CD4-positive, alpha-beta memory T cell (primary cell): ENCODE measurements around the gene GPR137. TPM values are rescaled to one million over a fixed set of nuclear protein-coding genes. Genes with fewer than 3 reads are reported as not detected.

ENCODE experiments used
- CTCF ChIA-PET: fragments of 350-600 bp; sonication (Branson Sonifier 250); formaldehyde crosslinking; loops from one replicate; lab custom pipeline; 2021; ENCODE audit warnings: inconsistent platforms; ENCODE audit not compliant: partially characterized antibody; lab: Charles Lee
- POLR2A ChIA-PET: fragments of 350-600 bp; sonication (Branson Sonifier 250); formaldehyde crosslinking; loops from one replicate; lab custom pipeline; 2021; ENCODE audit not compliant: partially characterized antibody; lab: Charles Lee
- DNase-seq, 5 donors: peaks; one replicate each; pipeline versions ENCODE4 v3.0.0 to v3.0.0-alpha.2; 2020 to 2022; ENCODE audit warnings: mixed read lengths in 1 of 5
- H3K27ac ChIP-seq: one replicate; pipeline ENCODE4 v1.7.0; 2013; ENCODE audit warnings: low read depth, low read length
- H3K27me3 ChIP-seq: 2 replicates; pipeline ENCODE4 v1.7.0; 2013; ENCODE audit warnings: mild to moderate bottlenecking, low read length, moderate library complexity; ENCODE audit not compliant: insufficient read depth
- H3K36me3 ChIP-seq: 2 replicates; pipeline ENCODE4 v1.7.0; 2013; ENCODE audit warnings: mild to moderate bottlenecking, low read length, moderate library complexity; ENCODE audit not compliant: insufficient read depth
- H3K4me1 ChIP-seq: 2 replicates; pipeline ENCODE4 v1.7.0; 2013; ENCODE audit warnings: mild to moderate bottlenecking, low read length, moderate library complexity; ENCODE audit not compliant: insufficient read depth
- H3K4me3 ChIP-seq, 2 donors: one replicate each; pipeline ENCODE4 v1.7.0; 2013; ENCODE audit warnings: low read length in 2 of 2, mild to moderate bottlenecking in 1 of 2
- H3K9me3 ChIP-seq, 2 donors: one replicate each; pipeline ENCODE4 v1.7.0; 2013; ENCODE audit warnings: low read length in 2 of 2, control low read depth in 1 of 2; ENCODE audit not compliant: control insufficient read depth in 1 of 2
- H3K27ac Mint-ChIP-seq, 7 donors: one replicate each; pipeline ENCODE4 v1.8.0; 2020 to 2021; ENCODE audit warnings: mixed read lengths in 7 of 7, mild to moderate bottlenecking in 6 of 7, inconsistent platforms in 3 of 7, moderate library complexity in 3 of 7
- H3K27me3 Mint-ChIP-seq, 2 donors: one replicate each; pipeline ENCODE4 v1.8.0; 2020 to 2021; ENCODE audit warnings: mixed read lengths in 2 of 2
- H3K36me3 Mint-ChIP-seq, 2 donors: one replicate each; pipeline ENCODE4 v1.8.0; 2020 to 2021; ENCODE audit warnings: mixed read lengths in 2 of 2, inconsistent platforms in 1 of 2, mild to moderate bottlenecking in 1 of 2
- H3K4me1 Mint-ChIP-seq, 4 donors: one replicate each; pipeline ENCODE4 v1.8.0; 2020 to 2021; ENCODE audit warnings: mixed read lengths in 4 of 4, mild to moderate bottlenecking in 1 of 4
- H3K4me3 Mint-ChIP-seq, 8 donors: one replicate each; pipeline ENCODE4 v1.8.0; 2020 to 2021; ENCODE audit warnings: mixed read lengths in 8 of 8, mild to moderate bottlenecking in 7 of 8, moderate library complexity in 6 of 8, inconsistent platforms in 3 of 8
- H3K9me3 Mint-ChIP-seq, 8 donors: one replicate each; pipeline ENCODE4 v1.8.0; 2020 to 2021; ENCODE audit warnings: mixed read lengths in 8 of 8, mild to moderate bottlenecking in 5 of 8, inconsistent platforms in 3 of 8, moderate library complexity in 1 of 8
- intact Hi-C: fragments of 100-400 bp; cut with micrococcal nuclease; formaldehyde crosslinking; loops from one replicate; pipeline ENCODE4 v1.15.1; 2023
- polyA plus RNA-seq, 2 donors: library from polyadenylated mRNA; unstranded; fragments of 300-500 nt; fragmentation: Illumina TruSeq; gene quantifications; one replicate each; pipeline ENCODE4 v1.2.3, GENCODE V29; 2021
- total RNA-seq, 2 experiments: library from RNA; stranded (reverse); gene quantifications; one replicate each; pipeline ENCODE4 v1.2.3, GENCODE V29; 2021

GPR137 gene
- total and polyA plus RNA-seq, 4 experiments from 2014 or later = 6.8 to 34.7 (median 20.9) TPM

DNA sequence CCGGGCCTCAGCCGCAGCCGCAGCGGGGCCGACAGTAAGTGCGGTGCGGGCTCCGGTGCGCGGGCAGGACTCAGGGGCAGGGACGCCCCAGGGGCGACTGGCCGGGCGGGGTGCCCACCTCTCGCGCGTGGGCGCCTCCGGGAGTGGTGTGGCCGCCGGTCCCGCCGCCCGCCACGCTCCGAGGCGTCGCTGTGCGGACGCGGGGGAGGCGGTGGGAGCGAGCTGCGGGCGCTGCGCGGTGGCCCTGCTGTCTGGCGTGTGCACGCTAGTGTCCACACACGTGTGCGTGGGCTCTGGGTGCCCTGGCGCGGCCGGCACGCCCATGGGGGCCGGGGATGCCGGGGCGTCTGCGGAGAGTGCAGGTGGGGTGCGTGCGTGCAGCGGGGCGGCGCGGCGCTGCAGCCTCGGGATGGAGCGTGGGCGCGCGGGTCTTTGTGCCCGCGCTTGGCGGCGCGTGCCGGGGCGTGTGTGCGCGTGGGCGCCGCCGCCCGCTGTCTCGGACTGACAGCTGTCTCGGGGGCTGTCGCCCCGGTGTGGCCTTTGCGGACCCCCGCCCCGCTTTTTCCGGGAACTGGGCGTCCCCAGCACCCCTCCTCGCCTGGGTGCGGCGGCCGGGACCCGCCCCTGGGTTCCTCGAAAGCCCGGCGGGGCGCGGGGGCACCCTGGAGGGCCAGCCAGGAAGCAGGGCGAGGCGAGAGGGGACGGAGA, 6.3 kb downstream of the GPR137 start:
- H3K4me3 ChIP-seq = peak overlapping the region in 1 of 2 donors; percentile 27
- peak in 1 of 5 donors; percentile 34 for DNase-seq
- no peaks in the 10 kb centered on the region for H3K9me3 ChIP-seq
- POLR2A ChIA-PET = interaction anchor here (0.8 to 1.9 kb wide), 3 partner anchors 20 to 85 kb away, joined by 3 to 5 read pairs (median 5); no protein-coding TSS in a partner anchor
- no peaks in the 10 kb centered on the region for H3K36me3 ChIP-seq
- Mint-ChIP-seq H3K9me3 (no peaks in the 10 kb centered on the region), H3K27ac (no peak overlapping the region), H3K4me1 (peaks cover 4 to 14% (median 7%) of the 10 kb centered on the region in 4 donors), H3K4me3 (peak overlapping the region in 1 of 8 donors; percentile 77), H3K27me3 (peaks cover 35 to 37% of the 10 kb centered on the region in 2 donors), H3K36me3 (no peaks in the 10 kb centered on the region)
- H3K4me1 ChIP-seq = peaks cover 12% of the 10 kb centered on the region
- CTCF ChIA-PET = interaction anchor here (1.6 kb wide), 2 partner anchors 9 to 12 kb away, joined by 6 to 7 read pairs; no protein-coding TSS in a partner anchor
- intact Hi-C loops = no loop called here
- peaks cover 40% of the 10 kb centered on the region for H3K27me3 ChIP-seq
- H3K27ac ChIP-seq = no peak overlapping the region

DNA sequence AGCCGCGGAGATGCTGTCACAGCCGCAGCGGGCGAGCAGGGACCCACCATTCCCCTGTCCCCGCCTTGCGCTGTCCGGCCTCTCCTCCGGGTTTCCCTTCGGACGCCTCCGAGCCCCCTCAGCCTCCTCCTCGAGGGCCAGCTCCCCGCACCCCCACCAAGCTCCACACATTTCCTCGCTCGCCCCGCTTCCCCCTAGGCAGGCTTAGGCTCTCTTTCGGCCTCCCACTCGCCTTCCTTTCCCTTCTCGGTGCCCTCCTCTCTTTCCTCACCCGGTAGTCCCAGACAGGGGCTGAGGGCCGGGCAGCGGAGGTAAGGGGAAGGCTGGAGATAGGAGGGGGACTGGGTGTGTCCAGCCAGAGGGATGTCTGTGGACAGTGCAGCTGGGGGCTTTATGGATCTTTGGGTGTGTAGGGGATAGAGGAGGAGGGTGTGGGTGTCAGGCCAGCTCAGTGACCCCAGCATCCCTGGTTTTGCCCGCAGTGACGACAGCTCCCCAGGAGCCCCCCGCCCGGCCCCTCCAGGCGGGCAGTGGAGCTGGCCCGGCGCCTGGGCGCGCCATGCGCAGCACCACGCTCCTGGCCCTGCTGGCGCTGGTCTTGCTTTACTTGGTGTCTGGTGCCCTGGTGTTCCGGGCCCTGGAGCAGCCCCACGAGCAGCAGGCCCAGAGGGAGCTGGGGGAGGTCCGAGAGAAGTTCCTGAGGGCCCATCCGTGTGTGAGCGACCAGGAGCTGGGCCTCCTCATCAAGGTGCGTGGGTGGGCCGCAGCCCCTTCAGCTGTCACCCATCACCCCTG, 7.0 kb downstream of the GPR137 start:
- H3K4me3 Mint-ChIP-seq = peak overlapping the region in 7 of 8 donors; percentile 22 to 77 (median 41)
- Histone ChIP-seq H3K9me3 (no peaks in the 10 kb centered on the region), H3K4me1 (peaks cover 12% of the 10 kb centered on the region), H3K27me3 (peaks cover 42% of the 10 kb centered on the region), H3K27ac (no peak overlapping the region), H3K4me3 (peak overlapping the region in 1 of 2 donors; percentile 27), H3K36me3 (no peaks in the 10 kb centered on the region)
- no peaks in the 10 kb centered on the region for H3K9me3 Mint-ChIP-seq
- H3K4me1 Mint-ChIP-seq = peaks cover 3 to 16% (median 7%) of the 10 kb centered on the region in 4 donors
- DNase-seq = no peak
- no peaks in the 10 kb centered on the region for H3K36me3 Mint-ChIP-seq
- intact Hi-C loops = no loop called here
- H3K27me3 Mint-ChIP-seq = peaks cover 39 to 44% of the 10 kb centered on the region in 2 donors
- ChIA-PET POLR2A (interaction anchor here (0.8 to 1.9 kb wide), 4 partner anchors 21 to 85 kb away, joined by 3 to 5 read pairs (median 4); no protein-coding TSS in a partner anchor), CTCF (interaction anchor here (1.1 to 1.6 kb wide), 3 partner anchors 8 to 86 kb away, joined by 3 to 7 read pairs (median 6); partner anchors contain the start of gene FERMT3)
- H3K27ac Mint-ChIP-seq = peak overlapping the region in 1 of 7 donors; percentile 31

- H3K27ac Mint-ChIP-seq = no peak overlapping the region
- H3K36me3 Mint-ChIP-seq = no peaks in the 10 kb centered on the region
- H3K27ac ChIP-seq = no peak overlapping the region
- intact Hi-C loops = no loop called here
- no peak overlapping the region for H3K4me3 ChIP-seq
- H3K4me1 ChIP-seq = peaks cover 20% of the 10 kb centered on the region
- CTCF ChIA-PET = interaction anchor here (0.9 kb wide), 1 partner anchor 10 kb away, joined by 5 read pairs; no protein-coding TSS in a partner anchor
- no peak overlapping the region for H3K4me3 Mint-ChIP-seq
- H3K36me3 ChIP-seq = no peaks in the 10 kb centered on the region
- POLR2A ChIA-PET = interaction anchor here (2.6 kb wide), 1 partner anchor 10 kb away, joined by 6 read pairs; the partner anchor contains the start of gene BAD
- no peak for DNase-seq
- peaks cover 7 to 23% (median 14%) of the 10 kb centered on the region in 4 donors for H3K4me1 Mint-ChIP-seq
- H3K9me3 Mint-ChIP-seq = no peaks in the 10 kb centered on the region
- H3K9me3 ChIP-seq = no peaks in the 10 kb centered on the region
- H3K27me3 Mint-ChIP-seq = peaks cover 49 to 50% of the 10 kb centered on the region in 2 donors
- peaks cover 53% of the 10 kb centered on the region for H3K27me3 ChIP-seq
These were observed 9.1 kb downstream of the GPR137 start for GRCh38 chr11:64294774-64295173.

DNA sequence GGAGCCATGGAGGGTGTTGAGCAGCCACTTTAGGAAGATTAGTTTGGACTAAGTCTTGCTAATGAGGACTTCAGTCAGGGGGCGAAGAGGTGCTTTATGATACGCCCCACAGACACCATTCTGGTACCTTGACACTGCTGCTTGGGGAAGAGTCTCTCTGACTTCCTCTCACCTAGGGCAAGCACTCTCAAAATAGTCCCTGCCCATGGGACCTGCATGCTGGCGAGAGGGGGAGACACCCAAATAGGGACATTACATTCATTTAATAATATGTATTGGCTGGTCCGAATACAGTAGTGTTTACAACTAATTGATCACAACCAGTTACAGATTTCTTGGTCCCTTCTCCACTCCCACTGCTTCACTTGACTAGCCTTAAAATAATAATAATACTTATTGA, 10.1 kb downstream of the GPR137 start:
- DNase-seq = no peak
- CTCF ChIA-PET = interaction anchor here (0.9 kb wide), 1 partner anchor 9 kb away, joined by 5 read pairs; no protein-coding TSS in a partner anchor
- Histone ChIP-seq H3K27me3 (peaks cover 61% of the 10 kb centered on the region), H3K9me3 (no peaks in the 10 kb centered on the region), H3K4me3 (no peak overlapping the region), H3K4me1 (peaks cover 30% of the 10 kb centered on the region), H3K36me3 (no peaks in the 10 kb centered on the region), H3K27ac (no peak overlapping the region)
- no peaks in the 10 kb centered on the region for H3K36me3 Mint-ChIP-seq
- H3K4me3 Mint-ChIP-seq = no peak overlapping the region
- no peaks in the 10 kb centered on the region for H3K9me3 Mint-ChIP-seq
- POLR2A ChIA-PET = interaction anchor here (2.5 to 2.6 kb wide), 2 partner anchors 11 to 90 kb away, joined by 6 to 8 read pairs; partner anchors contain the start of genes BAD and FERMT3
- H3K27me3 Mint-ChIP-seq = peaks cover 49 to 52% of the 10 kb centered on the region in 2 donors
- H3K4me1 Mint-ChIP-seq = peaks cover 11 to 27% (median 19%) of the 10 kb centered on the region in 4 donors
- intact Hi-C loops = no loop called here
- no peak overlapping the region for H3K27ac Mint-ChIP-seq

DNA sequence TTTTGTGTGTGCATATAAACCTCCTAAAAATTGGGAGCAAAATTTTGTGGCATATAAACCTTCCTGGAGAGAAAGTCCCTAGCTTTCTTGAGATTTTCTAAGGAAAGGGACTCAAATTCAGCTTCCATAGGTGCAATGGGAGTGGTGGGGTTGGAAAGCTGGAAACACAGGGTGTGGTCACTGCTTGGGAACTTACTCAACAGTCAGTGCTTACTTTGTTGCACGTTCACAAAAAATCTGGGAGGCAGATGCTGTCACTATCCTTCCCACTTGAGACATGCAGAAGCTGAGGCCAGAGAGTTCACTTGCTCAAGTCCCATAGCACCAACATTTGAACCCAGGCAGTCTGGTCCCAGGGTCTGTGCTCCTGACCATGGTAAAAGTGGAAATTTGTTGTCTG, 10.6 kb downstream of the GPR137 start:
- H3K27ac ChIP-seq = no peak overlapping the region
- H3K27ac Mint-ChIP-seq = no peak overlapping the region
- H3K27me3 Mint-ChIP-seq = peaks cover 51 to 52% of the 10 kb centered on the region in 2 donors
- CTCF ChIA-PET = interaction anchor here (0.5 kb wide), 1 partner anchor 689 kb away, joined by 3 read pairs; no protein-coding TSS in a partner anchor
- peaks cover 35% of the 10 kb centered on the region for H3K4me1 ChIP-seq
- H3K27me3 ChIP-seq = peaks cover 58% of the 10 kb centered on the region
- intact Hi-C loops = no loop called here
- no peak overlapping the region for H3K4me3 Mint-ChIP-seq
- H3K36me3 Mint-ChIP-seq = no peaks in the 10 kb centered on the region
- H3K4me3 ChIP-seq = no peak overlapping the region
- no peaks in the 10 kb centered on the region for H3K36me3 ChIP-seq
- DNase-seq = no peak
- POLR2A ChIA-PET = interaction anchor here (2.5 to 2.6 kb wide), 2 partner anchors 12 to 91 kb away, joined by 6 to 8 read pairs; partner anchors contain the start of genes BAD and FERMT3
- peaks cover 13 to 30% (median 20%) of the 10 kb centered on the region in 4 donors for H3K4me1 Mint-ChIP-seq
- H3K9me3 Mint-ChIP-seq = no peaks in the 10 kb centered on the region
- H3K9me3 ChIP-seq = no peaks in the 10 kb centered on the region

GRCh38 chr11:64296830-64297698, 11.4 kb downstream of the GPR137 start:
- no peak overlapping the region for H3K27ac Mint-ChIP-seq
- peaks cover 63% of the 10 kb centered on the region for H3K27me3 ChIP-seq

More at GRCh38 chr11:64296830-64297698, 11.4 kb downstream of the GPR137 start:
- Histone ChIP-seq H3K27ac (no peak overlapping the region), H3K4me3 (no peak overlapping the region), H3K36me3 (no peaks in the 10 kb centered on the region), H3K4me1 (peaks cover 33% of the 10 kb centered on the region), H3K9me3 (no peaks in the 10 kb centered on the region)
- Mint-ChIP-seq H3K4me3 (peak overlapping the region in 1 of 8 donors; percentile 10), H3K27me3 (peaks cover 51 to 52% of the 10 kb centered on the region in 2 donors), H3K4me1 (peaks cover 13 to 34% (median 20%) of the 10 kb centered on the region in 4 donors), H3K9me3 (no peaks in the 10 kb centered on the region), H3K36me3 (no peaks in the 10 kb centered on the region)
- POLR2A ChIA-PET = interaction anchor here (2.5 to 2.6 kb wide), 2 partner anchors 13 to 92 kb away, joined by 6 to 8 read pairs; partner anchors contain the start of genes BAD and FERMT3
- no peak for DNase-seq
- intact Hi-C loops = no loop called here
- CTCF ChIA-PET = interaction anchor here (0.5 to 1.2 kb wide), 3 partner anchors 47 to 688 kb away, joined by 3 to 5 read pairs (median 3); no protein-coding TSS in a partner anchor
